Lower leg skin (tissue), 4 donors: Measurements from ENCODE around the gene SUN2. TPM values are rescaled to one million over a fixed set of nuclear protein-coding genes. Genes with fewer than 3 reads are reported as not detected.

Experiments
- DNase-seq, 2 donors: peaks; one replicate each; pipeline ENCODE4 v3.0.0-alpha.2; 2019; ENCODE audit warnings: low spot score in 2 of 2
- H3K4me3 ChIP-seq: fragments of 200-600 bp; sonication (generic); 2 replicates; pipeline ENCODE4 v1.5.1; 2017; ENCODE audit warnings: mild to moderate bottlenecking, low read depth; ENCODE audit not compliant: poor library complexity, severe bottlenecking
- POLR2A ChIP-seq, 2 donors: fragments of 450-650 bp; IDR thresholded peaks; one replicate each; pipeline ENCODE4 v1.6.1; 2016 to 2017; ENCODE audit warnings: antibody characterized with exemption in 2 of 2, mild to moderate bottlenecking in 1 of 2, moderate library complexity in 1 of 2
- WGBS, 2 donors: methylation state at CpG; one replicate each; pipeline ENCODE4 v1.1.5; 2018; 5-methylcytosine and 5-hydroxymethylcytosine counted together
- intact Hi-C: fragments of 100-400 bp; cut with DNase I; formaldehyde crosslinking; loops from one replicate; pipeline ENCODE4 v1.15.0; 2023; ENCODE audit warnings: low total_unique reads
- total RNA-seq, 4 donors: library from RNA; depleted of rRNA; stranded (reverse); fragments of >200 nt; gene quantifications; one replicate each; pipeline ENCODE4 v1.1.0, GENCODE V29; 2016
- TF ChIP-seq, protein P1 (sequence below), 3 donors: fragments of 450-650 bp; IDR thresholded peaks; one replicate each; pipeline ENCODE4 v1.5.1; 2016; ENCODE audit warnings: antibody characterized with exemption in 3 of 3, mild to moderate bottlenecking in 3 of 3, moderate library complexity in 2 of 3

The SUN2 gene
- total RNA-seq, 4 donors from 2014 or later, result 231 to 344 (median 282) TPM

DNA sequence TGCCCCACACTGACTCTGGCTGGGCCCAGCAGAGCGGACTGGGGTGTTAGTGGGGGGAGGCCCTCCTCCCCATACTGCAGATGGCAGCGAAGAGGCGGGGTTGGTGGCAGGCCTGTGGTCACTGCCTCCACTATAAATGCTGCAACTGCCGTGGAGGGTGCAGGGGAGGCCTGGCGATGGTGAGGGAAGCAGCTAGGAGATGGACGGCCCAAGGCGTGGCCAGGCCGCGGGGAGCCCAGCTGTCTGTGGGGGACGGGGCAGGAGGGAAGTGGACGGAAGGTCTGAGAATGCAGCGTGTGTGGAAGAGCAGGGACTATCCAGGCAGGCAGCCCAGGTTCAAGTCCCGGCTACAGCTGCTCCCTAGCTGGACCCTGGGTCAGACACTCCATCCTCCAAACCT is 19.9 kb upstream of the SUN2 start:
- intact Hi-C loops, result no loop called here
- no peak for DNase-seq
- H3K4me3 ChIP-seq, result no peak overlapping the region
- no peak for TF ChIP-seq POLR2A (IDR thresholded peaks at IDR 0.05)
- TF ChIP-seq, protein P1, sequence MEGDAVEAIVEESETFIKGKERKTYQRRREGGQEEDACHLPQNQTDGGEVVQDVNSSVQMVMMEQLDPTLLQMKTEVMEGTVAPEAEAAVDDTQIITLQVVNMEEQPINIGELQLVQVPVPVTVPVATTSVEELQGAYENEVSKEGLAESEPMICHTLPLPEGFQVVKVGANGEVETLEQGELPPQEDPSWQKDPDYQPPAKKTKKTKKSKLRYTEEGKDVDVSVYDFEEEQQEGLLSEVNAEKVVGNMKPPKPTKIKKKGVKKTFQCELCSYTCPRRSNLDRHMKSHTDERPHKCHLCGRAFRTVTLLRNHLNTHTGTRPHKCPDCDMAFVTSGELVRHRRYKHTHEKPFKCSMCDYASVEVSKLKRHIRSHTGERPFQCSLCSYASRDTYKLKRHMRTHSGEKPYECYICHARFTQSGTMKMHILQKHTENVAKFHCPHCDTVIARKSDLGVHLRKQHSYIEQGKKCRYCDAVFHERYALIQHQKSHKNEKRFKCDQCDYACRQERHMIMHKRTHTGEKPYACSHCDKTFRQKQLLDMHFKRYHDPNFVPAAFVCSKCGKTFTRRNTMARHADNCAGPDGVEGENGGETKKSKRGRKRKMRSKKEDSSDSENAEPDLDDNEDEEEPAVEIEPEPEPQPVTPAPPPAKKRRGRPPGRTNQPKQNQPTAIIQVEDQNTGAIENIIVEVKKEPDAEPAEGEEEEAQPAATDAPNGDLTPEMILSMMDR (IDR thresholded peaks at IDR 0.05), result no peak
- 76% methylated on average over 13 of the region's 13 CpGs for WGBS, 2 donors

DNA sequence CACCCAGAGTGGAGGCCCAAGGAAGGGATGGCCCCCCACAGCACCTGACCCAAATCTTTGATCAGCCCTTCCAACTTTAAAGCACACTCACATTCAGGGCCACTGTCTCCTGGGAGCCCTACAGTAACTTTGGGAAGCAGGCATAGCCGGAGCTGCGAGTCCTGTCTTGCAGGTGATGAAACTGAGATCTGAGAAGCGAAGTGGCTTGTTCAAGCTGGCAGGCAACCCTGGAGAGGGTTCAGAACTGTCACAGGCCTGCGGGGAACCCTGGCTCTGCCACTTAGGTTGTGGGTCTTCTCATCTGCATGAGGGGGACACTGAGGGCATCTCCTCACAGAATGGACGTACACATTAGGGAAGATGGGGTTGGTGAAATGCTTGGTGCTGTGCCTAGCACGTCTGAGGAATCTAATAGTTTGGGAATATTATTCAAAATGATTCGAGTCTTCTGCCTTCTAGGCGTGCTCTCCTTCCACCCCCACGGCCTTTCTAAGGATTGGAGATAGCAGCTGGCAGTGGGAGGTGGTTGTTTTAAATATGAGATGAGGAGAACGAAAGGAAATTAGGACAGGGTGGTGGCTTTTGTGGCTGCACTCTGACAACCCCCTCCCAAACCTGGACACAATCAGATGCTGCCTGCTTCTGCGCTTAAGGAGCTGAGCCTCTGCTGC is 18.8 kb upstream of the SUN2 start:
- no peak for TF ChIP-seq POLR2A (IDR thresholded peaks at IDR 0.05)
- TF ChIP-seq, protein P1 (IDR thresholded peaks at IDR 0.05), result no peak
- H3K4me3 ChIP-seq, result no peak overlapping the region
- WGBS, 2 donors, result 43 to 51% methylated on average over 11 of the region's 11 CpGs
- intact Hi-C loops, result no loop called here
- DNase-seq, result no peak

DNA sequence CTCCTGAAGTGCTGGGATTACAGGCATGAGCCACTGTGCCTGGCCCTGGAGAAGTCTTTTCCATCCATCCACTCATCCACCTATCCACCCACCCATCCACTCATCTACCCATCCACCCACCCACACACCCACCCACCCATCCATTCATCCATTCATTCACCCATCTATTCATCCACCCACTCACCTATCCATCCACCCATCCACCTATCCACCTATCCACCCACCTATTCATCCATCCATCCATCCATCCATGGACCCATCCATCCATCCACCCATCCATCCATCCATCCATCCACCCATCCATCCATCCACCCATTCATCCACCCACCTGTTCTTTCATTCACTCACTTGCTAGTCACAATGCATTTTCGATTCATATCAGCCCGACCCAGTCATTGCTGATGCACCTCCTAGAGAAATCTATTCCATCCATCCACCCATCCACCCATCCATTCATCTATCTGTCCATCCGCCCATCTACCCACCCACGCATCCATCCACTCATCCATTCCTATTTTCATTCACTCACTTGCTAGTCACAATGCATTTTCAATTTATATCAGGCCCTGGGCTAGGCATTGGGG is 17.7 kb upstream of the SUN2 start:
- no peak overlapping the region for H3K4me3 ChIP-seq
- WGBS, 2 donors, result 86 to 94% methylated on average over 4 of the region's 4 CpGs
- DNase-seq, result no peak
- intact Hi-C loops, result no loop called here
- no peak for TF ChIP-seq POLR2A (IDR thresholded peaks at IDR 0.05)
- TF ChIP-seq, protein P1 (IDR thresholded peaks at IDR 0.05), result no peak

DNA sequence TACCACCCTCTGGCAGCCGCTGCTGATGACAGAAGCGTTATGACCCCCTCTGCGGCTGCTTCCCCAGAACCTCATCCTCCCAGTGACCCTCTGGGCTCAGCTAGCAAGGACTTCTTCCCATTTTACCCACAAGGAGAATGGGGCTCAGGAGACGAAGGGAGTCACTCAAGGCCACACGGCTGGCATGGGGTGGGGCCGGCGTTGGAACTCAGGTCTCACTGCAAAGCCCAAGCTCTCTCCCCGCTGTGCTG is 16.8 kb upstream of the SUN2 start:
- 85 to 92% methylated on average over 8 of the region's 8 CpGs for WGBS, 2 donors
- TF ChIP-seq POLR2A (IDR thresholded peaks at IDR 0.05), result no peak
- TF ChIP-seq, protein P1 (IDR thresholded peaks at IDR 0.05), result no peak
- DNase-seq, result no peak
- H3K4me3 ChIP-seq, result no peak overlapping the region
- intact Hi-C loops, result no loop called here

DNA sequence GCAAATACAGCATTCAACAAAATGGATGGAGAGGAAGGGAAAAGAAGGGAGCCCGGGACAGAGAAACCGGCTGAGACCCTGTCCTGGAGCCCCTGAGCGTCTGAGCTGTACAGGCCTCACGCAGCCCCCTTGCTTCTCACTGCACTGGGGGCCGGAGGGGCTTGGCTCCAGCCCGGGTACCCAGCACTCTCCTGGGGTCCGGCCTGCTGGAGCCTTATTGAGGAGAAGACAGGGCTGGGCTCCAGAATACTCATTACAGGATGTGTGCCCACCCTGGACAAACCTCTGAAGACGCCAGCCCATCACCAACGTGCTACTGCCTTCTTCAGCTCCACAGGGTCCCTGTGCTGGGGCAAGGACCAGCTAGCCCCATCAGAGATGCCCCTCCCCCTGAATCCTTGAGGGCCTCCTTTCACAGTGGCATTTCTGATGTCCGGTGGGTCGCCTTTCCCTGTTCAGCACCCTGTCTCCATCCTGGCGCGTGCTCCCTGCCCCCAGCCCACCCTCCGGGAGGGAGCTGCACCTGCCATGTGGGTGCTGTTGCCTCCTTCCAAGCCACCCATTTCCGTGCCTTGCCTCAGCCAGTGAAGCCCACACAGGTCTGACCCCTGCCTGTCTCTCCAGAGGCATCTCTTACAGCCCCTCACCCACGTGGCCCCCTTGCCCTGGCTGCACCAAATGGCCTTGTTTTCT is 14.6 kb upstream of the SUN2 start:
- no peak for DNase-seq
- 92 to 93% methylated on average over 16 of the region's 16 CpGs for WGBS, 2 donors
- no peak for TF ChIP-seq POLR2A (IDR thresholded peaks at IDR 0.05)
- TF ChIP-seq, protein P1 (IDR thresholded peaks at IDR 0.05), result no peak
- intact Hi-C loops, result no loop called here
- no peak overlapping the region for H3K4me3 ChIP-seq
